Right kidney (tissue), 1 donor: ENCODE measurements around the gene LGALS7.

ENCODE experiments used
- DNase-seq: peaks from one replicate; pipeline ENCODE4 v3.0.0-alpha.2; 2016

The LGALS7 gene

GRCh38 chr19:38740257-38740592, 33.1 kb downstream of the LGALS7 start:
- no peak for DNase-seq

DNA sequence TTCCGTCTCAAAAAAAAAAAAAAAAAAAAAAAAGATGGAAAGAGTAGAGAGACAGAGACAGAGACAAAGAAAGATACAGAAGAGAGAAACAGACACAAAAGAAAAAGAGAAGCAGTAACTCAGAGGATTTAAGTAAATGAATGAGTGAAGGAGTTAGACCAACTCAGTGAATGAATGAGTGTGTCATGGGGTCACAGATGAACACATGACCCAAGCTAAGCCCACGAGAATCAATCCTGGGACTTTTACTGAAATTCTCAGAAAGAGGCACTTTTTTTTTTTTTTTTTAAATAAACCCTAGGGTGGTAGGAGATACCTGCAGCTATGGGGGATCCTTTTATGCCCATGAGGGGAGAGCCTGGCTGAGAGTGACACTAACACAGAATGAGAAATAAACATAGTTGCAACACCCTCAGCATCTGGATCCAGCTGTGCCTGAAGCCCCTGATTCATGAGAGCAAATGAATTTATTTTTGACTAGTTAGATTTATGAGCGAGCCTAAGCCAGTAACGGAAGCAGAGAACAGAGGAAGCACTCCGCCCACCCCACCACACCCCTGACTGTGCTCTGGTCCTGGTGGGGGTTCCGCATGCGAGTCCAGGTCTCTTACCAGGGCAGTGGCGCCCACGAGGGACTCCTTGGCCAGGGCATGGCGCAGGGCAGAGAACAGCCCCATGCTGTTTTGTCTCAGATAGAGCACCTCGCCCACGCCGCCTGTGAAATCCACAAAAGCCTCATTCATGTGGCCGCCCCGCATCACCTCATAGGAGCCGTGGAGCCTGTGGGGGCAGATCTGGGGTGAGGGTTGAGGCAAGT, 33.7 kb downstream of the LGALS7 start:
- no peak for DNase-seq

DNA sequence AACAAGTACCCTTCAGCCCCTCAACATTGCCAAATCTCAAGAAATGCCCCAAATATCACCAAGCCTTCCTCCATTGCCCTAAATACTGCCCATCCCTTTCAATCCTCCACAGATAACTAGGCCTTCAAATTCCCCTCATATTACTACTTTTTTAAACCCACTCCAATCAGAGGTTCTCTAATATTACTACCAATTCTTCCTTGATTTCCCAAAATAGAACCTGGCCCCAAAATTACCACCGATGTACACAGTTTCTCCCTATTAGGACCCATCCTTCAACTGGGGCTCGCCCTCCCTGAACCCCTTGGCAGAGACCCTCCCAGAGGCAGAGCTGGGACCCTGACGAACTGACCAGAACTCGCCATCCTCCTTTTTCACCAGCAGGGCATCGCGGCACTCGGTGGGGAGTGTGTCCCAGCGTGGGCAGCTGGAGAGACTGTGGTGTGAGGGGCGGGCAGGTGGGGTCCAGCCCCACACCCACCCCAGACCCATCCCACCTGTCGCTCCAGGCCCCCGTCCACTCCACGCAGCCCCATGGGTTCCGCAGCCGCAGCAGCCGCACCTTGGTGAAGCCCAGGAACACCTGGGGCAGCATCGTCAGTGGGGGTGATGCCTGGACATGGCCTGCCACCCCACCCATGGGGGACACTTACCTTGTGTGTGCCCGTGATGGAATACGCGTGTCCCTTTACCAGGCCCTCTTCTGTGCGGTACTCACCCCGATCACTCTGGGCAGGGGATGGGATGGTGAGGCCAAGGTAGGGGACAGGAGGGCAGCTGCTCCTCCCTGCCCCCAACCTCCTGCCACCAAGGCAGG, 35.2 kb downstream of the LGALS7 start:
- DNase-seq, result no peak

- no peak for DNase-seq
Observed at GRCh38 chr19:38737281-38737865, 35.9 kb downstream of the LGALS7 start.

- DNase-seq, result no peak
Observed at GRCh38 chr19:38736413-38737280, 36.7 kb downstream of the LGALS7 start.

DNA sequence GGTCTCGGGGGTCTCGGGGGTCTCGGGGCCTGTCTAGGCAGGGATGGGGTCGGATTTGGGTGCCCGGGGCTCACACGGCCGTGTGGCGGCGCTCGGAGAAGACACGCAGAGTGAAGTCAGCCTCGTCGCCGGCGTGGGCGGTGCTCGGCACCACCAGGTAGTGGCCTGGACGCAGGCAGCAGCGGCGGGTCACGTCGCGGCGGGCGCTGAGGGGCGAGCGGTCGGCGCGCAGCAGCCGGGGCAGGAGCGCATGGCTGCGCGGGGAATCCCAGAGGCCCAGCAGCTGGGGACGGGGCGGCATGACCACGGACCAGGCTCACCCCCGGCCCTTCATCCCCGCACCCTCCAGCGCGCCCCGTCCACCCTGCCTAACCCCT, 37.3 kb downstream of the LGALS7 start:
- no peak for DNase-seq

DNA sequence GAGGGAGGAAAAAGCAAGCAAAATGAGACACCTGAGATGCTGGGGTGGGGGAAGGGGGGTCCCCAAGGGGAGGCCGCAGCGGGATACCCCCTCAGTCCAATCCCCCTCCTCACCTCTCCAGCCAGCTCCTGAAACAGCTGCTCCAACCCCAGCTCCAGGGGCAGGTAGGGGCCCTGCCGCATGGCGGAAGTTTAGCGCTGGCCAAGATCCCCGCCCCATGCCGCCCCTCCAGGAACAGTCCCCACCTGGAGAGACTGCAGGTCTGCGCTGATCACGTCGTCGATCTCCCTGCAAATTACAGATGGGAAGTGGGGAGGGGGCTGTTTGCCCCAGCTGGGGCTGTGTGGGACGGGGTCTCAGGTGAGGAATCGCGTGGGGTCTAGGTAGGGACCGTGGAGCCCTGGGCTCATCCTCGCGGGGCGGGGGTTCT, 38.0 kb downstream of the LGALS7 start:
- peak; percentile 58 for DNase-seq

DNA sequence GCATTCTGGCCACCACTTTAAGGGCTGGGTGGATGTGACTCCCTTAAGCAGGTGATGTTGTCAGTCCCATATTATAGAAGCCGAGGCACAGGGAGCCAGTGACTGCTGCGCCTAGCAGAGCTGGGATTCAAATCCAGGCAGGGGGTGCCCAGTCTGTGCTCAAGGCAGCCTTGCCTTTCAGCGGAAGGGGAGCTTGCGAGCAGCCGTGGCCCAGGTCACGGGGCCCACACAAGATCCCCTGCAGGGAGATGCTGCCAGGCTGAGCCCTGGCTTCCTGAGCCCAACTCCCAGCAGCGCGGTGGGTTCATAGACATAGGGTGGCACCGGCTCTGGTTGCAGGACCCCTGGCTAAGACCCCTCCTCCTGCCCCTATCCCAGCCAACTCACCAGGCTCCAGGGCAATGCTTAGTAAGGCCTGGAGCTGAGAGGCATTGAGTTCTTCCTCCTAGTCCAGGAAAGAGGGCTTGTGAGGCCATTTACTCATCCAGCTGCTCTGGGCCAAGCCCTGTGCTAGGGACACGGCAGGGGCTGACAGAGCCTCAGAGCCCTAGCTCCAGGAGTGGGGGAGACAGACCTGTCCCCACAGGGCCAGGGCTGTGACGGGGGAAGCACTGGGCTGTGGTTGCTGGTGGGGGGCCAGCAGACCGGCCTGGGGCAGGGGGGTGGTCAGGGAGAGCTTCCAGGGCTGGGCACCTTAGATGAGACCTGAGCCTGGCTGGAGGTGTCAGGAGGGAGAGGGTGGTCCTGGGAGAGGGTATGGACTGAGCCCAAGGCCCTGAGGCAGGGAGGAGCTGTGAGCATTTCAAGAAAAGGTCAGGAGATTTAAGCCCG, 38.7 kb downstream of the LGALS7 start:
- DNase-seq, result peak; percentile 35

DNA sequence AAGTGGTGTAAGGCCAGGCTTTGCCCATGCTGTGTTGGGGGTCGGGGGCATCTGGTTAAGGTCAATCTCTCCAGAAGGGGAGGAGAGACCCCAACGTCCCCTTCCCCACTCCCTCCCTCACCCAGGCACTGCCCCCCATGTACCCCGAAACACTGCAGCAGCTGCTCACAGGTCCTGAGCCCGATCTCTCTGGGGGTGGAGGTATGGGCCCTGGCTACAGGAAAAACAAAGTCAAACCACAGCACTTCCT, 39.2 kb downstream of the LGALS7 start:
- DNase-seq, result no peak

GRCh38 chr19:38733493-38734175, 39.7 kb downstream of the LGALS7 start:
- DNase-seq, result peak; percentile 15

- DNase-seq, result peak; percentile 6
Observed at GRCh38 chr19:38733241-38733492, 40.1 kb downstream of the LGALS7 start.

- DNase-seq, result no peak
Observed at GRCh38 chr19:38731654-38732301, 41.5 kb downstream of the LGALS7 start.

DNA sequence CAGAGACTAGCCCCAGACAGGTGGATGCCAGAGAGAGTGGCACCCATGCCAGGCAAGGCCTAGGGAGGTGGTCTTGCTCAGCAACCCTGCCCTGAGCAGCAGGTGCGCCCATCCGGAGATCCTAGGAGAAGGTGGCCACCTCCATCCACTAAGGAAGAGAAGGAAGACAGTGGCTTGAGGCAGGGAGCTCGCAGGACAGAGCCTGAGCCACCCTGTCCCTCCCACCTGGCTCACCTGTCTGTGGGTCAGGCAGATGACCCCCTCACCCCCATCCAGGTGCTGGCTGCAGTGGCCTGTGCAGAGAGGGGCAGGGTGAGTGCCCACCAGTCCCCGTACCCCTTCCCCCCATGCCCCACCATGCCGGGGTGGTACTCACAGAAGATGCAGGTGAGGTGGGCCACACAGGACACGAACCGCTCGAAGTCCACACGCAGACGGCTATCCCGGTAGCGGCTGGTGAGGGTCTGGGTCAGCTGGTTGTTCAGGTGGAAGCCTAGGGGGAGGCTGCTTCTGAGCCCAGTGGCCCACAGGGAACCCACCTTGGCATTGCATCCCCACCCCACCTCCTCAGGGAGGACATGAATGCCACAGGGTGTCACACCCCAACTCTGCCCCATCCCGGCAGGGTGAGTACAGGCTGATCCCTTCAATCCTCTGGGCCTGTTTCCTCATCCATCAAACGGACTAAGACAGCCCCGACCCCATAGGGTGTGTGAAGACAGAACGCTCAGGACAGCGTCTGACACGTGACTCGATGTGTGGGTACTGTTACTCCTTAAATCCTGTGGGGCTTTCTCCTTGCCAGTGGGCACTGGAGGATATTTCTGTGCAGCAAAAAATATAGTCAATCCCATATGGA, 42.4 kb downstream of the LGALS7 start:
- DNase-seq, result no peak

DNA sequence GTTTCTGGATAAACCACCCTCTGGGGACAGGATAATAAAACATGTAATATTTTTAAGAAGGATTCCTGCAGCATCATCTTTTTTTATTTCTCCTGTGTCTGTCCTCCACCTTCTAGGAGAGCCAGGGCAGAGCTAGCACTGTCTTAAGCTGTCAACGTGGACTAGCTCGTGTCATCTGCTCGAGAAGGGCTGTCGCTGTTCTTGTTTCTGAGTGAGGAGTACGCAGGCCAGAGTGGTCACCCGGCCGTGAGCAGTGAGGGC, 42.9 kb downstream of the LGALS7 start:
- DNase-seq, result no peak

DNA sequence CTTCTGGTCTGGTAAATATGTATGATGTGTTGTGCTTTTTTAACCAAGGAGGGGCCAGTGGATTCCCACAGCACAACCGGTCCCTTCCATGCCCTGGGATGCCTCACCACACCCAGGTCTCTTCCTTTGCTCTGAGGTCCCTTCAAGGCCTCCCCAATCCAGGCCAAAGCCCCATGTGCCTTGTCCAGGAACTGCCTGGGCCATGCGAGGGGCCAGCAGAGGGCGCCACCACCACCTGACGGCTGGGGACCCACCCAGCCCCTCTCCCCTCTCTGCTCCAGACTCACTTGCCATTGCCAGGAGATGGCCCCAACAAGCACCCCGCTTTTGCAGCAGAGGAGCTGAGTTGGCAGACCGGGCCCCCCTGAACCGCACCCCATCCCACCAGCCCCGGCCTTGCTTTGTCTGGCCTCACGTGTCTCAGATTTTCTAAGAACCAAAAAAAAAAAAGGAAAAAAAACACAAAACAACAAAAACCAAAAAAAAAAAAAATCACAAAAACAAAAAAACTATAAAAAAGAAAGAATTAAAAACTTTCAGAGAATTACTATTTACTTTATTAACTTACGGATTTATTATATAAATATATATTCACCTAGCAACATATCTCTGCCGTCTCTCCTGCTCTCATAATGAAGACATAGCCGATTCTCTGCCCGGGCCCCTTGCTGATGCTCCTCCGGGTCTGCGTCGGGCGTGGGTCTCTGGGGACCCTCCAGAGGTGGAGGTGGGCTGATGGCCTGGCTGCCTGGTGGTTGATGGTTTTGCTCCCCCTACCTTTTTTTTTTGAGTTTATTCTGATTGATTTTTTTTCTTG, 43.5 kb downstream of the LGALS7 start:
- DNase-seq, result peak; percentile 54

DNA sequence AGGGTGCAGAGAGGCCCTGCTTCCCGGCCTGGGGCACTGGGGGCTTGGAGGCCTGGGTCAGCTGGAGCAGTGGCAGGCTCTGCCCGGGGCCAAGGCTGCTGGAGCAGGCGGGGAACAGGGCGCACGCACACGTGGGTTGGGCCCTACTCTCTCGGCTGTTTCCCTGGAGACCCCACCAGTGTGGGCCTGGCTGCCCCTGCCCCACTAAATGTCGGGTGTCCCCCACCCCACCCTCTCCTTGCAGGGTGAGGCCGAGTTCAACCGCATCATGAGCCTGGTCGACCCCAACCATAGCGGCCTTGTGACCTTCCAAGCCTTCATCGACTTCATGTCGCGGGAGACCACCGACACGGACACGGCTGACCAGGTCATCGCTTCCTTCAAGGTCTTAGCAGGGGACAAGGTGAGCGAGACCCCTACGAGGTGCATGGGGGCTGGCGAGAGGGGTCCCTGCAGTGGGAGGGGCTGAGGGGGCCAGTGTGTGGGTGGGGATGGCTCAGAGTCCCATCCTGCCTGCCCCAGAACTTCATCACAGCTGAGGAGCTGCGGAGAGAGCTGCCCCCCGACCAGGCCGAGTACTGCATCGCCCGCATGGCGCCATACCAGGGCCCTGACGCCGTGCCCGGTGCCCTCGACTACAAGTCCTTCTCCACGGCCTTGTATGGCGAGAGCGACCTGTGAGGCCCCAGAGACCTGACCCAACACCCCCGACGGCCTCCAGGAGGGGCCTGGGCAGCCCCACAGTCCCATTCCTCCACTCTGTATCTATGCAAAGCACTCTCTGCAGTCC, 44.4 kb downstream of the LGALS7 start:
- DNase-seq, result no peak

GRCh38 chr19:38727868-38728660, 45.3 kb downstream of the LGALS7 start:
- no peak for DNase-seq
